ENCODE measurements around the gene BIN1. TPM values are rescaled to one million over a fixed set of nuclear protein-coding genes. Genes with fewer than 3 reads are reported as not detected.
A peak's percentile ranks its signal among the peaks of the same experiment; 100 is the strongest.

BIN1 gene
- total and polyA plus RNA-seq, 7 donors: 615 to 1,667 (median 1,331) TPM

- TF ChIP-seq CTCF (IDR thresholded peaks at IDR 0.05): no peak
- no peaks in the 10 kb centered on the region for H3K36me3 ChIP-seq (ENCODE audit: insufficient read depth in 1 of 2, low read depth in 1 of 2)
- H3K4me3 ChIP-seq: no peak overlapping the region
- H3K9me3 ChIP-seq: no peaks in the 10 kb centered on the region
- H3K27me3 ChIP-seq (ENCODE audit: insufficient read depth in 3 of 3, low read length in 2 of 3): no peaks in the 10 kb centered on the region
- H3K27ac ChIP-seq: no peak overlapping the region
- no peaks in the 10 kb centered on the region for H3K4me1 ChIP-seq
- DNase-seq: no peak
- 94 to 96% (median 96%) methylated on average over 5 of the region's 5 CpGs for WGBS, 3 donors
- ATAC-seq: no peak
- intact Hi-C loops (cut with DNase I): no loop called here
Measured at GRCh38 chr2:127118038-127118437, 11.1 kb upstream of the BIN1 start.

DNA sequence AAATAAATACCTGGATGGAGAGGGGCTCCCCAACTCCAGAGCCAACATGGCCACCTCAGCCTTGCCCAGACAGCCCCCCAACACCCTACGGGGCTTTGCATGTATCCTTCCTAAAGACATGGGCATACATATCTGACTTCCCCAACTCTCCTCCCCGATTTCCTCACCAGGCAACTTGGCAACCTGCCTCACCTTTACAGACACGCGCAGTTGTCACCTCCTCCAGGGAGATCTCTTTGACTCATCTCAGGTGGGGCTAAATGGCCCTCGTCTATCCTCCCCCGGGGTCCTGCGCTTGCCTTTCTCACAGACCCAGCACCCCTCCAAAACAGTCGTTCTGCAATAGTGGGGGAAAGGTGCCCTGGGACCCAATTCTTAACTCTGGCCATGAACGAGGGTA is 10.6 kb upstream of the BIN1 start:
- intact Hi-C loops (cut with DNase I): no loop called here
- ATAC-seq (no peak), DNase-seq (no peak)
- 80 to 93% (median 87%) methylated on average over 9 of the region's 9 CpGs for WGBS, 3 donors
- Histone ChIP-seq H3K27me3 (ENCODE audit: insufficient read depth in 3 of 3, low read length in 2 of 3) (no peaks in the 10 kb centered on the region), H3K4me3 (no peak overlapping the region), H3K4me1 (no peaks in the 10 kb centered on the region), H3K36me3 (ENCODE audit: insufficient read depth in 1 of 2, low read depth in 1 of 2) (no peaks in the 10 kb centered on the region), H3K9me3 (no peaks in the 10 kb centered on the region), H3K27ac (no peak overlapping the region)
- no peak for TF ChIP-seq CTCF (IDR thresholded peaks at IDR 0.05)

DNA sequence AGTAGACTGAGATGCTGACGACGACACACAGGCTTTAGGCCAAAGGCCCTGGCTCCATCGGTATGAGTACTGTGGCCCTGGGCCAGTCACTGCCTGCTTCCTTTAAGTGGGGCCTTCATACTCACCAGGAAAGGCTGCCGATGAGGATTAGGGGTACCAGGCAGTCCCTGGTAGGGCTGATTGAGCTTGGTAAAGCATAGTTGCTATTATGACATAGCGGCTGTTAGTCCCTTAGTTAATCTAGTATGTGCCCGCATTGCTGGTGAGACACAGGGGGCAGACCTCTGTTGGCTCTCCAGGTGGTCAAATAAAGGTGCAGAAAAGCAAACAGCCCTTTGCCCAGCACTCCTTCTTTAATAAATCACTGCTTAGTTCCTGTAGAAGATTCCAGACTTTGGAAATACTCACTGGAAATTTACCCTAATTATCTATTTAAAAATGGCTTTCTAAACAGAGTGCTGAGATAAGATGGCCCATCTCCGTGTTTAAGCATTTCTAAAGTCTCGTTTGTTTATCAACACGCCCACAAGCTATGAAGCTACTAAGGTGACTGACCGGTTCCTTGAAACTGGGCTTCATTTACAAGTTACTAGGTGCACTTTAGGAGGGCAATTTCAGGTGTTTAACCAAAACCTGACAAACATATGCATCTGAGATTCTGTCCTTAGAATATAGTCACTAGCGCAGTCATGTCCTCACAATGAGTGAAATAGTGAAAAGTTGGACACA is 8.7 kb upstream of the BIN1 start:
- WGBS, 3 donors: 80 to 84% (median 82%) methylated on average over 11 of the region's 11 CpGs
- no peaks in the 10 kb centered on the region for H3K9me3 ChIP-seq
- intact Hi-C loops (cut with DNase I): no loop called here
- ATAC-seq: no peak
- no peak overlapping the region for H3K27ac ChIP-seq
- H3K4me3 ChIP-seq: no peak overlapping the region
- H3K27me3 ChIP-seq (ENCODE audit: insufficient read depth in 3 of 3, low read length in 2 of 3): no peaks in the 10 kb centered on the region
- no peaks in the 10 kb centered on the region for H3K4me1 ChIP-seq
- no peaks in the 10 kb centered on the region for H3K36me3 ChIP-seq (ENCODE audit: insufficient read depth in 1 of 2, low read depth in 1 of 2)
- TF ChIP-seq CTCF (IDR thresholded peaks at IDR 0.05): no peak
- DNase-seq: no peak

GRCh38 chr2:127110985-127111384 is 4.0 kb upstream of the BIN1 start:
- H3K4me1 ChIP-seq: peaks cover 9% of the 10 kb centered on the region
- no peak overlapping the region for H3K27ac ChIP-seq
- DNase-seq (no peak), ATAC-seq (no peak)
- 58 to 72% (median 64%) methylated on average over 6 of the region's 6 CpGs for WGBS, 3 donors
- intact Hi-C loops (cut with DNase I): no loop called here
- TF ChIP-seq CTCF (IDR thresholded peaks at IDR 0.05): no peak
- no peaks in the 10 kb centered on the region for H3K36me3 ChIP-seq (ENCODE audit: insufficient read depth in 1 of 2, low read depth in 1 of 2)
- no peak overlapping the region for H3K4me3 ChIP-seq
- H3K27me3 ChIP-seq (ENCODE audit: insufficient read depth in 3 of 3, low read length in 2 of 3): no peaks in the 10 kb centered on the region
- no peaks in the 10 kb centered on the region for H3K9me3 ChIP-seq

DNA sequence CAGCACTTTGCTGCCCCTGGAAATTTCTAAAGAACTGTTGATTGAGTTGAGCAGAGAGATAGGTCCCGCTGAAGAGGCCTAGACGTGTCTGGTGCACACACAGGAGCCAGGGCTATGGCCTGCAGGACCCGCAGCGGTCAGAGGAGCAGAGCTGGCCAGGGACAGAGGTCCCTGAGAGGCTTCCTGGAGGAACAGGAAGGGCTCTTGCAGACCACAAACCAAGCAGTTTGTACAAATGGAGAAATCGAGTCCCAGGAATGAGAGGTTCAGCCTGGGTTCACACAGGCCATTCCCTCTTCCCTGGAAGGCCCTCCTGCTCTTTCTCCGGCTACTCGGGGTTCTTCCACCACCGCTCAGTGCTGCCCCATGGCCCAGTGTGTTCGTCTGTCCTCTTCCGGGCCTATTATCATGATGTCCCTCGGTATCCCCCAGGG is 1.2 kb upstream of the BIN1 start:
- TF ChIP-seq CTCF (IDR thresholded peaks at IDR 0.05): no peak
- H3K9me3 ChIP-seq: no peaks in the 10 kb centered on the region
- peak overlapping the region; percentile 96 for H3K4me3 ChIP-seq
- intact Hi-C loops (cut with DNase I): loop anchor here (5.0 kb wide), 2 partner anchors 34 to 49 kb away; no protein-coding TSS in a partner anchor
- no peaks in the 10 kb centered on the region for H3K27me3 ChIP-seq (ENCODE audit: insufficient read depth in 3 of 3, low read length in 2 of 3)
- DNase-seq (peak in 1 of 2 donors; percentile 52), ATAC-seq (no peak)
- no peaks in the 10 kb centered on the region for H3K36me3 ChIP-seq (ENCODE audit: insufficient read depth in 1 of 2, low read depth in 1 of 2)
- peaks cover 23% of the 10 kb centered on the region for H3K4me1 ChIP-seq
- 65 to 83% (median 78%) methylated on average over 11 of the region's 11 CpGs for WGBS, 3 donors
- peak overlapping the region; percentile 98 for H3K27ac ChIP-seq

All from psoas muscle (tissue), 8 donors.